Heart left ventricle (tissue), 16 donors: ENCODE data around the gene IMMP2L. TPM values are rescaled to one million over a fixed set of nuclear protein-coding genes. Genes with fewer than 3 reads are reported as not detected.
"Not testable (repeated sequence)": the region's sequence is repeated elsewhere in the genome, so short reads cannot be mapped to it uniquely, and the experiment has no call there.

Source experiments
- ATAC-seq, 4 donors: fragments of 200-7000 bp; cut with Tn5 transposase; one replicate each; pipeline ENCODE4 v1.9.1; 2020 to 2022; ENCODE audit warnings: moderate library complexity in 4 of 4, mild to moderate bottlenecking in 3 of 4, moderate number of reproducible peaks in 1 of 4
- DNase-seq, 5 donors: peaks; one replicate each; pipeline ENCODE4 v3.0.0-alpha.2; 2020
- H3K27ac ChIP-seq, 12 donors: fragments of 200-600 bp; sonication (generic) in 4 of 12; one replicate each; pipeline versions ENCODE4 v1.5.0 to v1.8.0; 2016 to 2022; ENCODE audit warnings: mild to moderate bottlenecking in 2 of 12
- H3K27me3 ChIP-seq, 9 donors: fragments of 200-600 bp; sonication (generic) in 2 of 9; one replicate each; pipeline versions ENCODE4 v1.5.1 to v1.8.0; 2016 to 2022; ENCODE audit warnings: mild to moderate bottlenecking in 3 of 9
- H3K36me3 ChIP-seq, 9 donors: fragments of 200-600 bp; sonication (generic) in 2 of 9; one replicate each; pipeline versions ENCODE4 v1.5.0 to v1.8.0; 2018 to 2022; ENCODE audit warnings: mild to moderate bottlenecking in 2 of 9
- H3K4me1 ChIP-seq, 12 donors: fragments of 200-600 bp; sonication (generic) in 4 of 12; one replicate each; pipeline versions ENCODE4 v1.5.0 to v1.8.0; 2016 to 2022; ENCODE audit warnings: mild to moderate bottlenecking in 3 of 12
- H3K4me3 ChIP-seq, 12 donors: fragments of 200-600 bp; sonication (generic) in 4 of 12; one replicate each; pipeline versions ENCODE4 v1.5.0 to v1.8.0; 2017 to 2022; ENCODE audit warnings: mild to moderate bottlenecking in 9 of 12, moderate library complexity in 4 of 12
- H3K9me3 ChIP-seq, 12 donors: fragments of 200-600 bp; sonication (generic) in 4 of 12; one replicate each; pipeline versions ENCODE4 v1.5.0 to v1.8.0; 2016 to 2022; ENCODE audit warnings: mild to moderate bottlenecking in 1 of 12
- POLR2A ChIP-seq, 2 donors: fragments of 450-650 bp; IDR thresholded peaks; one replicate each; pipeline ENCODE4 v1.6.1; 2017; ENCODE audit warnings: antibody characterized with exemption in 2 of 2, mild to moderate bottlenecking in 2 of 2, moderate library complexity in 2 of 2
- WGBS, 4 donors: extraction: QIAGEN DNeasy Blood & Tissue Kit in 2 of 4; methylation state at CpG; one replicate each; pipeline versions ENCODE4 v1.1.5 to v1.1.7; 2013 to 2018; 5-methylcytosine and 5-hydroxymethylcytosine counted together
- intact Hi-C, 10 donors: fragments of 100-400 bp; cut with DNase I; formaldehyde crosslinking; loops; one replicate each; pipeline versions ENCODE4 v1.11.1 to v1.14.2; 2022
- polyA plus RNA-seq, 2 donors: library from polyadenylated mRNA; stranded (reverse); fragments of 200-250 nt; gene quantifications; one replicate each; pipeline ENCODE4 v1.2.3, GENCODE V29; 2013
- total RNA-seq, 9 donors: library from RNA; depleted of rRNA in 2 of 9; stranded (reverse); fragments of >200 nt in 2 of 9; fragmentation: NEBNext Ultra II Directional in 3 of 9; extraction: Animal tissue kit (Norgen Biotek cat#: 25700) in 3 of 9; gene quantifications; one replicate each; pipeline versions ENCODE4 v1.1.0 to v1.2.4, GENCODE V29; 2016 to 2023
- TF ChIP-seq, protein P1 (sequence below), 12 donors: fragments of 200-600 bp; sonication (generic) in 4 of 12; IDR thresholded peaks; one replicate each; pipeline versions ENCODE4 v1.5.0 to v1.8.0; 2018 to 2022; ENCODE audit warnings: antibody characterized with exemption in 12 of 12, mild to moderate bottlenecking in 5 of 12
- donor health status: ischemic (EF 13 %, LVEDD 7.1; RV severe dilation, severe dysfunction).
- donor health status: healthy with polysubstance abuse.
- donor health status: DM: no; HTN: yes; CAD: no.
- donor health status: DM: no; HTN: no; CAD: no.
- donor health status: ischemic (EF 25% LVEDD 6.9; RV normal size, moderate dysfunction).
- donor health status: ischemic (EF 25% LVEDD 5.7; RV mildly dilated, moderate dysfunction).
- donor health status: healthy.
- donor health status: DM: yes; HTN: yes; CAD: no.
- donor health status: ischemic (EF 35%, LVEDD 5.7; RV mildly dilated, moderate dysfunction).
- donor health status: nonischemic (EF 11% LVEDD 7.7; RV severe dilation, severe dysfunction).
- donor health status: DM: yes; HTN: yes; CAD: no.
- donor health status: PGD.
- donor health status: ischemic (EF 29% LVEDD 5.4; RV normal size, mild dysfunction).
- donor health status: nonischemic (EF 23%, LVEDD 6.1; RV moderate dilation, normal function).

The IMMP2L gene
- total and polyA plus RNA-seq, 11 donors: 5.1 to 17.2 (median 15.9) TPM

DNA sequence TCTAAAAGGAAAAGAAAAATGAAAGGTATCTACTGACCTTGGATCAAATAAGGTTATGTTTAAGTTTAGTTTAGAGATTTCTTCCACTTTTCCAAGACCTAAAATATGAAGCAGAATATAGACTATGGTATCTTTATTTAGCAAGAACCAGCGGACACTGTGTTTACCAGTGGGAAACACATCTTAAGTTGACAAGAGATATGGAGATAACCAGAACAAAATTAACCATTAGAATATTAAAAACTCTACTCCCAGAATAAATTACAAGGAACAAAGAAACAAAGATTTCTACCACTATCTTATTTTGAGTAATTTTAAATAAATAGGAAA, 86.9 kb downstream of the IMMP2L start:
- H3K9me3 ChIP-seq: peaks cover 0 to 31% (median 5%) of the 10 kb centered on the region in 12 donors
- 72 to 90% (median 84%) methylated on average over 1 of the region's 1 CpG for WGBS, 4 donors
- H3K36me3 ChIP-seq: no peaks in the 10 kb centered on the region
- H3K27ac ChIP-seq: no peak overlapping the region
- no peak for TF ChIP-seq POLR2A (IDR thresholded peaks at IDR 0.05)
- TF ChIP-seq, protein P1, sequence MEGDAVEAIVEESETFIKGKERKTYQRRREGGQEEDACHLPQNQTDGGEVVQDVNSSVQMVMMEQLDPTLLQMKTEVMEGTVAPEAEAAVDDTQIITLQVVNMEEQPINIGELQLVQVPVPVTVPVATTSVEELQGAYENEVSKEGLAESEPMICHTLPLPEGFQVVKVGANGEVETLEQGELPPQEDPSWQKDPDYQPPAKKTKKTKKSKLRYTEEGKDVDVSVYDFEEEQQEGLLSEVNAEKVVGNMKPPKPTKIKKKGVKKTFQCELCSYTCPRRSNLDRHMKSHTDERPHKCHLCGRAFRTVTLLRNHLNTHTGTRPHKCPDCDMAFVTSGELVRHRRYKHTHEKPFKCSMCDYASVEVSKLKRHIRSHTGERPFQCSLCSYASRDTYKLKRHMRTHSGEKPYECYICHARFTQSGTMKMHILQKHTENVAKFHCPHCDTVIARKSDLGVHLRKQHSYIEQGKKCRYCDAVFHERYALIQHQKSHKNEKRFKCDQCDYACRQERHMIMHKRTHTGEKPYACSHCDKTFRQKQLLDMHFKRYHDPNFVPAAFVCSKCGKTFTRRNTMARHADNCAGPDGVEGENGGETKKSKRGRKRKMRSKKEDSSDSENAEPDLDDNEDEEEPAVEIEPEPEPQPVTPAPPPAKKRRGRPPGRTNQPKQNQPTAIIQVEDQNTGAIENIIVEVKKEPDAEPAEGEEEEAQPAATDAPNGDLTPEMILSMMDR (IDR thresholded peaks at IDR 0.05): no peak
- ATAC-seq: no peak
- intact Hi-C loops: no loop called here
- no peak overlapping the region for H3K4me3 ChIP-seq
- H3K27me3 ChIP-seq: no peaks in the 10 kb centered on the region
- peaks cover 0 to 5% (median 0%) of the 10 kb centered on the region in 12 donors for H3K4me1 ChIP-seq
- no peak for DNase-seq

DNA sequence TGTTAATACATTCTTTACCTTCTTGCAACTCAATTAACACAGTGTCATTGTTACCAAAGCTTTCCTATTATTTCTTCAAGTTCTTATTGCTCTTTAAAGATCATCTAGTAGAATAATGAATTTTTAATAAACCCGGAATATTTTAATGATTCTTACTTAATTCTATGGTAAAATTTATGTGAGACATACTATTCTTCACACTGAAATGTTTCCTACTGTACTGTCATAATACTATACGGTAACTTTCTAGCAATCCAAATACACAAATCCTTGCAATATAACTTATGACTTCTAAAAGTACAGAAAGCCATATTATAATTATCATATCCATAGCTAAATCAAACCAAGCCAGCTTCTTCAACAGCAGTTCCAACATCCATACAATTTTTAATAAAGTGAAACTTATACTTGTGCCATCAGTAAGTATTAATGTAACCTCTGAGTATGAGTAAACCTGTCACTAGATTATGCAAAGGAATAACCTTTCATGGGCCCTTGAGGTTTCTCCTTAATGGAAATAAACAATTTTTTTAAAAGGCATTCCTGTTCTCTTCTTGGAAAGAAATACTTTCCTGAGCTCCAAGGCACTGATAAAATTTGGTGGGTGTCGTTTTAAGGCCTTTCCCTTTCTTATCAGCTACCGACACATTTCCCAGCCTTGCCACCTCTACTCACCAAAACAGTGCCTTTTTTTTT, 87.4 kb downstream of the IMMP2L start:
- H3K27me3 ChIP-seq: no peaks in the 10 kb centered on the region
- TF ChIP-seq POLR2A (IDR thresholded peaks at IDR 0.05): no peak
- no peak overlapping the region for H3K27ac ChIP-seq
- H3K4me1 ChIP-seq: peaks cover 0 to 5% (median 0%) of the 10 kb centered on the region in 12 donors
- no peak for DNase-seq
- H3K36me3 ChIP-seq: no peaks in the 10 kb centered on the region
- 61 to 70% (median 66%) methylated on average over 4 of the region's 4 CpGs for WGBS, 4 donors
- H3K9me3 ChIP-seq: peaks cover 0 to 31% (median 5%) of the 10 kb centered on the region in 12 donors
- intact Hi-C loops: no loop called here
- ATAC-seq: no peak
- H3K4me3 ChIP-seq: no peak overlapping the region

DNA sequence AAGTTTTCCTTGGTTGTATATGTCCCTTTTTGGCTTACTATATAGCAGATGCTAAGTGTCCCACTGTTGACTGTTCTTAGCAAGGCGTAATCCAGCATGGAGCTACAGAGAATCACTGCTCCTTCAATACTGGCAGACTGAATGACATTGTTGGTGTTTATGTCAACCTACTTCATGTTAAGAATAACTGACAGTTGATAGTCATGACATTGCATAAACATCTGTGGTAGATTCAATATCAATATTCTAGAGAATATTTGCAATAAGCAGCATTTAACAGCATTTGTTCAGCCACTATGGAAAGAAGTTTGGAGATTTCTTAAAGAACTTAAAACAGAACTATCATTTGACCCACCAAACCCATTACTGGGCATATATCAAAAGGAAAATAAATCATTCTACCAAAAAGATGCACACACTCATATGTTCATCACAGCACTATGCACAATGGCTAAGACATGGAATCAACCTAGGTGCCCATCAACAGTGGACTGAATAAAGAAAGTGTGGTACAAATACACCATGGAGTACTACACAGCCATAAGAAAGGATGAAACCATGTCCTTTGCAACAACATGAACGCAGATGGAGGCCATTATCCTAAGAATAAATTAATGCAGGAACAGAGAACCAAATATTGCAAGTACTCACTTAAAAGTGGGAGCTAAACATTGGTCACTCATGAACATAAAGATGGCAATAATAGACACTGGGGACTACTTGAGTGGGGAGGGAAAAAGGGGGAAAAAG, 88.7 kb downstream of the IMMP2L start:
- no peak for TF ChIP-seq POLR2A (IDR thresholded peaks at IDR 0.05)
- 77 to 99% (median 96%) methylated on average over 2 of the region's 2 CpGs for WGBS, 4 donors
- Histone ChIP-seq H3K4me3 (no peak overlapping the region), H3K27ac (no peak overlapping the region), H3K27me3 (no peaks in the 10 kb centered on the region), H3K9me3 (peaks cover 0 to 34% (median 5%) of the 10 kb centered on the region in 12 donors), H3K4me1 (peaks cover 0 to 5% (median 0%) of the 10 kb centered on the region in 12 donors), H3K36me3 (no peaks in the 10 kb centered on the region)
- intact Hi-C loops: no loop called here
- ATAC-seq: no peak
- DNase-seq: no peak

DNA sequence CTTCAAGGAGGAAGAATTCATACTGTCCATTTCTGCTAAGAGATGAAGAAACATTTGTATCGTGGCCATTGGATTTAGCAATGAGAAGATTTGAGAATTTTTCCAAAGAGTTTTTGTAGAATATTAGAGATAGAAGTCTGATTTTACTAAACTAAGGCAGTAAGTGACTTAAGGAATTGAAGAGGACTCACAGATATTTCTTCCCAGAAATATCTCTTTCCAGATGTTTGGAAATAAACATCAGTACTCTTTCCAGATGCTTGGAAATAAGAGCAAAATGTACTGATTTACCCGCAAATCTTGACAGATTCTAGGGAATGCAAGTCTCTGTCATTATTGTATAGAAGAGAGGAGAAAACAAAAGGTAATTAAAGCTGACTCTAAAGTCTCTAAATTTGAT, 91.3 kb downstream of the IMMP2L start:
- H3K27ac ChIP-seq: no peak overlapping the region
- 93 to 95% (median 94%) methylated on average over 2 of the region's 2 CpGs for WGBS, 4 donors
- intact Hi-C loops: no loop called here
- H3K4me3 ChIP-seq: no peak overlapping the region
- ATAC-seq (no peak), DNase-seq (no peak)
- no peaks in the 10 kb centered on the region for H3K36me3 ChIP-seq
- H3K9me3 ChIP-seq: peaks cover 0 to 29% (median 5%) of the 10 kb centered on the region in 12 donors
- H3K27me3 ChIP-seq: no peaks in the 10 kb centered on the region
- peaks cover 0 to 4% (median 0%) of the 10 kb centered on the region in 12 donors for H3K4me1 ChIP-seq
- TF ChIP-seq, protein P1 (IDR thresholded peaks at IDR 0.05): no peak
- no peak for TF ChIP-seq POLR2A (IDR thresholded peaks at IDR 0.05)

GRCh38 chr7:111469894-111470293, 92.4 kb downstream of the IMMP2L start:
- 95 to 100% (median 98%) methylated on average over 1 of the region's 1 CpG for WGBS, 4 donors
- ATAC-seq, intact Hi-C loops: not testable (repeated sequence)

DNA sequence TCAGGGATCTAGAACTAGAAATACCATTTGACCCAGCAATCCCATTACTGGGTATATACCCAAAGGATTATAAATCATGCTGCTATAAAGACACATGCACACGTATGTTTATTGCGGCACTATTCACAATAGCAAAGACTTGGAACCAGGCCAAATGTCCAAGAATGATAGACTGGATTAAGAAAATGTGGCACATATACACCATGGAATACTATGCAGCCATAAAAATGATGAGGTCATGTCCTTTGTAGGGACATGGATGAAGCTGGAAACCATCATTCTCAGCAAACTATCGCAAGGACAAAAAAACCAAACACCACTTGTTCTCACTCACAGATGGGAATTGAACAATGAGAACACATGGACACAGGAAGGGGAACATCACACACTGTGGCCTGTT, 96.5 kb downstream of the IMMP2L start:
- intact Hi-C loops, H3K27me3 ChIP-seq, DNase-seq, ATAC-seq, H3K9me3 ChIP-seq, H3K27ac ChIP-seq, H3K4me3 ChIP-seq, H3K36me3 ChIP-seq, H3K4me1 ChIP-seq: not testable (repeated sequence)
- WGBS, 4 donors: 93 to 100% (median 98%) methylated on average over 3 of the region's 3 CpGs

More at GRCh38 chr7:111469894-111470293, 92.4 kb downstream of the IMMP2L start:
- not testable (repeated sequence) for H3K36me3 ChIP-seq, H3K4me3 ChIP-seq, H3K27ac ChIP-seq, H3K4me1 ChIP-seq, H3K27me3 ChIP-seq, DNase-seq
- H3K9me3 ChIP-seq: peaks cover 0 to 32% (median 5%) of the 10 kb centered on the region in 12 donors
